Measurements from ENCODE around the gene SCAMP5.

GRCh38 chr15:74958908-74959585 is 36.3 kb upstream of the SCAMP5 start:
- TF ChIP-seq, protein P1, sequence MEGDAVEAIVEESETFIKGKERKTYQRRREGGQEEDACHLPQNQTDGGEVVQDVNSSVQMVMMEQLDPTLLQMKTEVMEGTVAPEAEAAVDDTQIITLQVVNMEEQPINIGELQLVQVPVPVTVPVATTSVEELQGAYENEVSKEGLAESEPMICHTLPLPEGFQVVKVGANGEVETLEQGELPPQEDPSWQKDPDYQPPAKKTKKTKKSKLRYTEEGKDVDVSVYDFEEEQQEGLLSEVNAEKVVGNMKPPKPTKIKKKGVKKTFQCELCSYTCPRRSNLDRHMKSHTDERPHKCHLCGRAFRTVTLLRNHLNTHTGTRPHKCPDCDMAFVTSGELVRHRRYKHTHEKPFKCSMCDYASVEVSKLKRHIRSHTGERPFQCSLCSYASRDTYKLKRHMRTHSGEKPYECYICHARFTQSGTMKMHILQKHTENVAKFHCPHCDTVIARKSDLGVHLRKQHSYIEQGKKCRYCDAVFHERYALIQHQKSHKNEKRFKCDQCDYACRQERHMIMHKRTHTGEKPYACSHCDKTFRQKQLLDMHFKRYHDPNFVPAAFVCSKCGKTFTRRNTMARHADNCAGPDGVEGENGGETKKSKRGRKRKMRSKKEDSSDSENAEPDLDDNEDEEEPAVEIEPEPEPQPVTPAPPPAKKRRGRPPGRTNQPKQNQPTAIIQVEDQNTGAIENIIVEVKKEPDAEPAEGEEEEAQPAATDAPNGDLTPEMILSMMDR (conservative IDR thresholded peaks at IDR 0.05; ENCODE audit: low read length) = no peak
- no peak for TF ChIP-seq EZH2phosphoT487 (IDR thresholded peaks at IDR 0.05; ENCODE audit: borderline replicate concordance)
